GM23338 (cell line): ENCODE data around the gene MAP1B. TPM values are rescaled to one million over a fixed set of nuclear protein-coding genes. Genes with fewer than 3 reads are reported as not detected.
A peak's percentile ranks its signal among the peaks of the same experiment; 100 is the strongest.

ENCODE experiments used
- ATAC-seq: fragments of 200-7000 bp; cut with Tn5 transposase; 3 replicates; pipeline ENCODE4 v1.9.1; 2020
- DNase-seq: peaks from one replicate; pipeline ENCODE4 v3.0.0-alpha.2; 2015; ENCODE audit warnings: low spot score
- H2AFZ ChIP-seq: fragments of 200-600 bp; sonication (generic); 2 replicates; pipeline ENCODE4 v1.8.0; 2016; ENCODE audit warnings: antibody characterized with exemption, mild to moderate bottlenecking, moderate library complexity
- H3F3A ChIP-seq: fragments of 200-600 bp; sonication (generic); replicated peaks from 2 replicates; pipeline ENCODE4 v1.8.0; 2017; ENCODE audit warnings: antibody characterized with exemption, mixed run types, low read depth
- H3K27ac ChIP-seq: fragments of 200-600 bp; sonication (generic); 2 replicates; pipeline ENCODE4 v1.6.1; 2016; ENCODE audit warnings: low read depth
- H3K27me3 ChIP-seq: fragments of 200-600 bp; sonication (generic); 2 replicates; pipeline ENCODE4 v1.8.0; 2016; ENCODE audit warnings: mild to moderate bottlenecking, mixed run types, moderate library complexity; ENCODE audit not compliant: insufficient read depth
- H3K36me3 ChIP-seq: fragments of 200-600 bp; sonication (generic); 2 replicates; pipeline ENCODE4 v1.8.0; 2016; ENCODE audit warnings: mild to moderate bottlenecking; ENCODE audit not compliant: insufficient read depth
- H3K4me1 ChIP-seq: fragments of 200-600 bp; sonication (generic); 2 replicates; pipeline ENCODE4 v1.8.0; 2016; ENCODE audit warnings: mild to moderate bottlenecking, moderate library complexity; ENCODE audit not compliant: insufficient read depth
- H3K4me2 ChIP-seq: fragments of 200-600 bp; sonication (generic); 2 replicates; pipeline ENCODE4 v1.7.1; 2017; ENCODE audit warnings: mixed run types
- H3K4me3 ChIP-seq: fragments of 200-600 bp; sonication (generic); 2 replicates; pipeline ENCODE4 v1.6.1; 2016; ENCODE audit warnings: mixed run types
- H3K79me2 ChIP-seq: fragments of 200-600 bp; sonication (generic); replicated peaks from 2 replicates; pipeline ENCODE4 v1.8.0; 2017; ENCODE audit warnings: mild to moderate bottlenecking; ENCODE audit not compliant: insufficient read depth
- H3K9me2 ChIP-seq: fragments of 200-600 bp; sonication (generic); 2 replicates; pipeline ENCODE4 v1.8.0; 2017; ENCODE audit not compliant: insufficient read depth
- H4K20me1 ChIP-seq: fragments of 200-600 bp; sonication (generic); replicated peaks from 2 replicates; pipeline ENCODE4 v1.8.0; 2017; ENCODE audit warnings: mild to moderate bottlenecking; ENCODE audit not compliant: insufficient read depth
- H3K27ac Mint-ChIP-seq: 2 replicates; pipeline ENCODE4 v1.8.0; 2020; ENCODE audit warnings: inconsistent platforms, mild to moderate bottlenecking, moderate library complexity, mixed read lengths
- H3K27me3 Mint-ChIP-seq: 3 replicates; pipeline ENCODE4 v1.8.0; 2022; ENCODE audit warnings: low read depth, mild to moderate bottlenecking, moderate library complexity, mixed read lengths, inconsistent platforms; ENCODE audit not compliant: insufficient read depth, poor library complexity
- H3K36me3 Mint-ChIP-seq: 3 replicates; pipeline ENCODE4 v1.8.0; 2021; ENCODE audit warnings: low read depth, mild to moderate bottlenecking, inconsistent platforms, moderate library complexity, mixed read lengths
- H3K4me1 Mint-ChIP-seq: 3 replicates; pipeline ENCODE4 v1.8.0; 2020; ENCODE audit warnings: mild to moderate bottlenecking, inconsistent platforms, mixed read lengths
- H3K4me3 Mint-ChIP-seq: 3 replicates; pipeline ENCODE4 v1.8.0; 2021; ENCODE audit warnings: moderate library complexity, mild to moderate bottlenecking, inconsistent platforms, mixed read lengths
- H3K9me3 Mint-ChIP-seq: 3 replicates; pipeline ENCODE4 v1.8.0; 2020; ENCODE audit warnings: moderate library complexity, mild to moderate bottlenecking, inconsistent platforms, mixed read lengths
- CTCF ChIP-seq, 2 experiments: fragments of 200-600 bp in 1 of 2; sonication (generic) in 1 of 2; conservative IDR thresholded peaks; 2 replicates each; pipeline versions ENCODE4 v1.5.1 to v1.6.1; 2016 to 2017; ENCODE audit warnings: antibody characterized with exemption in 2 of 2, low read depth in 2 of 2, mild to moderate bottlenecking in 2 of 2, moderate library complexity in 1 of 2
- EZH2 ChIP-seq: fragments of 200-600 bp; sonication (generic); IDR thresholded peaks from one replicate; pipeline ENCODE4 v1.8.0; 2017; ENCODE audit warnings: antibody characterized with exemption, mild to moderate bottlenecking, low read depth; ENCODE audit not compliant: unreplicated experiment
- JUNB ChIP-seq: IDR thresholded peaks from one replicate; pipeline ENCODE4 v1.6.1; 2016; ENCODE audit warnings: antibody characterized with exemption; ENCODE audit not compliant: unreplicated experiment
- NANOG ChIP-seq: IDR thresholded peaks from 2 replicates; pipeline ENCODE4 v1.6.1; 2016; ENCODE audit warnings: antibody characterized with exemption, borderline replicate concordance
- POLR2AphosphoS5 ChIP-seq: IDR thresholded peaks from 2 replicates; pipeline ENCODE4 v1.6.1; 2016; ENCODE audit warnings: antibody characterized with exemption, low read depth
- REST ChIP-seq: IDR thresholded peaks from one replicate; pipeline ENCODE4 v1.6.1; 2018; ENCODE audit warnings: antibody characterized with exemption; ENCODE audit not compliant: unreplicated experiment
- ZNF331 ChIP-seq: fragments of 250-450 bp; sonication (Bioruptor Pico); IDR thresholded peaks from 2 replicates; pipeline ENCODE4 v1.5.0; 2020; ENCODE audit warnings: low read depth, mild to moderate bottlenecking, moderate library complexity
- polyA plus RNA-seq: library from polyadenylated mRNA; unstranded; fragments of >200 nt; fragmentation: Nextera tagmentation; extraction: Ambion mirVana; gene quantifications from 2 replicates; pipeline ENCODE4 v1.2.1, GENCODE V29; 2016
- total RNA-seq: library from RNA; depleted of rRNA; stranded (reverse); fragments of >200 nt; shearing (Covaris generic); gene quantifications from 2 replicates; pipeline ENCODE4 v1.2.3, GENCODE V29; 2014

The MAP1B gene
- total and polyA plus RNA-seq, 2 experiments from 2014 or later = 148 to 263 TPM

- Histone ChIP-seq H3K4me1 (peaks cover 68% of the 10 kb centered on the region), H3K4me3 (peak overlapping the region; percentile 4; the same call in 1 of the 2 replicates), H3K9me2 (no peaks in the 10 kb centered on the region), H3K79me2 (peaks cover 20% of the 10 kb centered on the region), H2AFZ (no peak overlapping the region), H3K36me3 (no peaks in the 10 kb centered on the region), H4K20me1 (no peaks in the 10 kb centered on the region), H3K4me2 (peak overlapping the region; percentile 27), H3F3A (no peaks in the 10 kb centered on the region), H3K27ac (peak overlapping the region; percentile 91), H3K27me3 (no peaks in the 10 kb centered on the region)
- Mint-ChIP-seq H3K27me3 (peaks cover 3% of the 10 kb centered on the region), H3K4me3 (peak overlapping the region; percentile 48), H3K36me3 (peaks cover 12% of the 10 kb centered on the region; the same call in 2 of the 3 replicates), H3K27ac (peak overlapping the region; percentile 98), H3K9me3 (no peaks in the 10 kb centered on the region), H3K4me1 (peaks cover 88% of the 10 kb centered on the region)
- peak; percentile 82 for ATAC-seq
- DNase-seq = peak; percentile 84
- TF ChIP-seq REST = no peak
- TF ChIP-seq NANOG = 0 out of 2 replicates have a peak, but pooled peaks have one; percentile 41
Measured at GRCh38 chr5:72238712-72239445, 131.6 kb downstream of the MAP1B start.

- DNase-seq (no peak), ATAC-seq (peak; percentile 18)
- Histone ChIP-seq H3K4me3 (no peak overlapping the region), H3K4me1 (peaks cover 49% of the 10 kb centered on the region), H3K36me3 (no peaks in the 10 kb centered on the region), H3K4me2 (no peak overlapping the region), H3K27me3 (no peaks in the 10 kb centered on the region), H4K20me1 (no peaks in the 10 kb centered on the region), H3K27ac (peak overlapping the region; percentile 47; the same call in 1 of the 2 replicates), H3K79me2 (peaks cover 25% of the 10 kb centered on the region), H3F3A (no peaks in the 10 kb centered on the region), H2AFZ (no peak overlapping the region), H3K9me2 (no peaks in the 10 kb centered on the region)
- Mint-ChIP-seq H3K27me3 (peaks cover 5% of the 10 kb centered on the region), H3K27ac (peak overlapping the region; percentile 48), H3K4me3 (no peak overlapping the region), H3K36me3 (peaks cover 11% of the 10 kb centered on the region; the same call in 2 of the 3 replicates), H3K9me3 (no peaks in the 10 kb centered on the region), H3K4me1 (peaks cover 87% of the 10 kb centered on the region)
- TF ChIP-seq NANOG = no peak
- TF ChIP-seq ZNF331 (CRISPR knock-in tag) = no peak
- no peak for TF ChIP-seq EZH2
- no peak for TF ChIP-seq POLR2AphosphoS5
- no peak for TF ChIP-seq JUNB
- no peak for TF ChIP-seq REST
- TF ChIP-seq CTCF (conservative IDR thresholded peaks at IDR 0.05; ENCODE audit: low read depth in 2 of 2) = no peak
Measured at GRCh38 chr5:72241346-72242003, 134.2 kb downstream of the MAP1B start.
